Epithelial cell of prostate (primary cell): ENCODE data around the gene PFDN4.
"Not testable (repeated sequence)": the region's sequence is repeated elsewhere in the genome, so short reads cannot be mapped to it uniquely, and the experiment has no call there.

Experiments
- DNase-seq: peaks from one replicate; pipeline ENCODE4 v3.0.0-alpha.2; 2011; ENCODE audit warnings: low read depth, low spot score
- H3K27ac ChIP-seq: fragments of 450-650 bp; 2 replicates; pipeline ENCODE4 v1.5.1; 2017; ENCODE audit warnings: mild to moderate bottlenecking

PFDN4 gene

DNA sequence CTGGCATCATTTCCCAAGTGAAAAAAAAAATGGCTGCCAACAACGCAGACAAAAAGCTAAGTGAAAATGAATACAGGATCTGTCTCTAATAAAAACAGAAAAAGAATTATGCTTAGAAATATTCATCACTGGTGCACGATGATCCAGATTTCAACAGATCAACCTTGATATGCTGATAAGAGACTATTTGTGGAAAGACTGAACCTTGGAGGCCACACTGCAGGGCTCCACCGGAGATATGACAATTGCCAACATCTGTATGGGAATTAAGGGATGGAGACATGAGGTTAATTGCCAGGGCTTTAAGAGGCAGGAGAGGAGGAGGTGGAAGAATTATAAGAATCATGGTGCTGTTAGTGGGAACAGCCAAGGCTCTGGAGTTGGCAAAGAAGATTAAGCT lies 48.3 kb downstream of the PFDN4 start:
- peak overlapping the region; percentile 57 for H3K27ac ChIP-seq
- no peak for DNase-seq

DNA sequence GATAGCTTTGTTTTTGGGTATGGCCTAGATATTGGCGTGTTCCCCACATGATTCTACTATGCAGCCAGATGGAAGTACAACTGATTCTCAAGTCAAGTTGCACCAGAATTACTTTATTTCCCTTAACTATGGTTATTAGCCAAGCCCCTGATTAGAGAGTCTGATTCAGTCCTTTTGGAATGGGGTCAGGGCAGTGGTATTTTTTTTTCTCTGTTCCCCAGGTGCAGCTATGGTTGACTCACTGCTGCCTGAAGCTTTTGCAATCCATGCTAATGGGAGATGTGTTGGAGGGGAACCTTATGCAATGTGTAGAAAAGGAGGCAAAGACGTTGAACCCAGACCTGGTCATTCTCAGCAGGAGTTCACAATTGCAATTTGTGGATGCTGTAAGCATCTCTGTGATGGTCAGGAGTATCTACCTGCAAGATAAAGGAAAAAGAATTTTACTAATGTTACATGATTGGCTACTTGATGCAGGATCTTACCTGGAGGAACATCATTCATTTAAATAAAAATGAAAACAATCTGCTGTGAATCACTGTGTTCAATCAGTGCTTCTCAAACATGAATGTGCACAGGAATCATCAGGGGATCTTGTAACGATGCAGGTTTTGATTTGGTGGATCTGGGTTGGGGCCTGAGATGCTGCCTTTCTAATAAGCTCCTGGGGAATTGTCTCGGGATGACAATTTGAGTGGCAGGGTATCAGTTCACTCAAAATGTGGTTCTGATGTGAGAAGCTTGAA lies 49.4 kb downstream of the PFDN4 start:
- peak; percentile 71 for DNase-seq
- peak overlapping the region; percentile 57 for H3K27ac ChIP-seq

GRCh38 chr20:54260116-54260515 lies 52.2 kb downstream of the PFDN4 start:
- H3K27ac ChIP-seq: no peak overlapping the region
- DNase-seq: no peak

DNA sequence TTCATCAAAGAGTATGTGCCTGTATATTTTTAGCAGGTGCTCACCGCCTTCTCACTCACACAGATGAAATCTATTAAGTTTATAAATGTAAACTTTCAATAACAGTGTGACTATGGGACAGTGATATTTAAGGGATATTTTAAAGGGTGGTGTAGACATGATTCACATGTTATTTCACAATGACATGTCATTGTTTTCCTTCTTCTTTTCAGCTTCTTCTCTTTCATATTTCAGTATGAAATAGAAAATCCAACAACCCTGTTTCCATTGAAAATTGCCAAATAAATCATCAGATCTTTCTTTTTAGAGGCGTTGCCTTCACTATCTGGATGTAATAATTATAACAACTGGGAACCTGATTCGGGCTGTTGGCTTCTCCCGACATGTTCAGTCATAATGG lies 54.8 kb downstream of the PFDN4 start:
- no peak for DNase-seq
- no peak overlapping the region for H3K27ac ChIP-seq

GRCh38 chr20:54263116-54263690 lies 55.3 kb downstream of the PFDN4 start:
- DNase-seq: no peak
- H3K27ac ChIP-seq: no peak overlapping the region

- DNase-seq, H3K27ac ChIP-seq: not testable (repeated sequence)
Measured at GRCh38 chr20:54265791-54266190, 57.9 kb downstream of the PFDN4 start.

DNA sequence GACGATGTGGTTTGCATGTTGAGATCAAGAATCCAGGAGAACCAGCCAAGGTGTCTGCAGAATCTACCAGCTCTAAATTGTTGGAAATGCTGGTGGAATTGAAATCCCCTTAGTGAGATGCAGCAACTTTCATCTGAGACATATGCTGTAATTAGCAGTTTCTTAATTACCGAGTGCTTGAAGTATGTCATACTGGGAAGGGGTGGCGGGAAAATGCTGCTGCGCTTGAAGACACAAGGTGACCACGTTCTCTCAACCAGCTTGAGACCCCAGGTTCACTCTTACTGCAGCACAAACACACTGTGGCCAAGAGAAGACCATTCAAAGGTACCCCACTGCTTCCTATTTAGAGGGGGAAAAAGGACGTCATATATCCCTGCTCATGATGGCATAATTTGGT lies 59.0 kb downstream of the PFDN4 start:
- H3K27ac ChIP-seq: no peak overlapping the region
- DNase-seq: no peak

- peak overlapping the region; percentile 9 for H3K27ac ChIP-seq
- peak; percentile 43 for DNase-seq
Measured at GRCh38 chr20:54267483-54268003, 59.7 kb downstream of the PFDN4 start.

DNA sequence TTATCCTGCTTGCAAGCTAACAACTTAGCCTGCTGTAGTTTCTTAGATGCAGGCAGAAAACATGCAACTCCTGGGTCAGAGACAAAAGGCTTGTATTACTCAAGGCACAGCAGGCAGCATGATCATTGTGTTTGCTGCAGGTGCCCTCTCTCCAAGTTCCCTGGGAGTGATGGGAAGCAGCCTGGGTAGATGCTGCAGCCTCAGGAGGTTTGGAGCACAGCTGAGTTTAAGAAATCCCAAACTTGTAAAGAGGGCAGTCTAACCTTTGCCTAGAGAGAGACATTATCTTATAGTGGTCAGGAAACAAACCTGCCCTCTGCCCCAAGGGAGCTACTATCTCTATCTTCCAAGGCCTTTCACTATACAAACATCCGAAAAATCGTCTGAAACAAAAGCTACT lies 61.1 kb downstream of the PFDN4 start:
- H3K27ac ChIP-seq: no peak overlapping the region
- no peak for DNase-seq
